Psoas muscle (tissue), 8 donors: Measurements from ENCODE around the gene VAV2. TPM values are rescaled to one million over a fixed set of nuclear protein-coding genes. Genes with fewer than 3 reads are reported as not detected.
A peak's percentile ranks its signal among the peaks of the same experiment; 100 is the strongest.

Source experiments
- ATAC-seq, 4 donors: fragments of 200-7000 bp; cut with Tn5 transposase; one replicate each; pipeline ENCODE4 v1.9.1; 2020; ENCODE audit warnings: moderate library complexity in 3 of 4, mild to moderate bottlenecking in 2 of 4
- DNase-seq, 2 donors: peaks; one replicate each; pipeline ENCODE4 v3.0.0-alpha.2; 2020
- H3K27ac ChIP-seq: fragments of 200-600 bp; one replicate; pipeline ENCODE4 v1.8.0; 2022
- H3K27me3 ChIP-seq, 3 donors: fragments of 200-600 bp in 1 of 3; one replicate each; pipeline versions ENCODE4 v1.6.1 to v1.8.0; 2013 to 2022; ENCODE audit warnings: low read length in 2 of 3, mild to moderate bottlenecking in 2 of 3, moderate library complexity in 1 of 3; ENCODE audit not compliant: insufficient read depth in 3 of 3
- H3K36me3 ChIP-seq, 2 donors: fragments of 200-600 bp in 1 of 2; one replicate each; pipeline versions ENCODE4 v1.6.1 to v1.8.0; 2013 to 2022; ENCODE audit warnings: low read depth in 1 of 2, mild to moderate bottlenecking in 1 of 2, moderate library complexity in 1 of 2; ENCODE audit not compliant: insufficient read depth in 1 of 2
- H3K4me1 ChIP-seq: fragments of 200-600 bp; one replicate; pipeline ENCODE4 v1.8.0; 2022
- H3K4me3 ChIP-seq: fragments of 200-600 bp; one replicate; pipeline ENCODE4 v1.8.0; 2022; ENCODE audit warnings: mild to moderate bottlenecking
- H3K9me3 ChIP-seq: fragments of 200-600 bp; one replicate; pipeline ENCODE4 v1.8.0; 2022
- CTCF ChIP-seq: fragments of 200-600 bp; IDR thresholded peaks from one replicate; pipeline ENCODE4 v1.8.0; 2022; ENCODE audit warnings: antibody characterized with exemption
- WGBS, 3 donors: extraction: QIAGEN DNeasy Blood & Tissue Kit; methylation state at CpG; one replicate each; pipeline versions ENCODE4 v1.1.6 to v1.1.7; 2013; 5-methylcytosine and 5-hydroxymethylcytosine counted together
- intact Hi-C, 2 donors: fragments of 100-400 bp; cut with DNase I; formaldehyde crosslinking; loops; one replicate each; pipeline versions ENCODE4 v1.11.0 to v1.14.2; 2022
- polyA plus RNA-seq, 3 donors: library from polyadenylated mRNA; stranded (reverse); fragments of 200-250 nt; gene quantifications; one replicate each; pipeline ENCODE4 v1.2.3, GENCODE V29; 2013
- total RNA-seq, 4 donors: library from RNA; stranded (reverse); fragmentation: NEBNext Ultra II Directional in 2 of 4; extraction: Animal tissue kit (Norgen Biotek cat#: 25700) in 2 of 4; gene quantifications; one replicate each; pipeline versions ENCODE4 v1.2.1 to v1.2.4, GENCODE V29; 2021 to 2023
- donor health status: healthy with polysubstance abuse.
- donor health status: DM: no; HTN: no; CAD: no; lungs with moderate emphysema.
- donor health status: Bipolar disorder and iron deficiency.
- donor health status: healthy.
- donor health status: DM: yes; HTN: yes; CAD: no.
- donor health status: DM: no; HTN: no; CAD: no.
- donor health status: DM: no; HTN: no; CAD: no.
- donor health status: DM: yes; HTN: yes; CAD: no.

The VAV2 gene
- total and polyA plus RNA-seq, 7 donors, result 0.70 to 2.9 (median 1.4) TPM

GRCh38 chr9:133737774-133738639 lies 254.1 kb downstream of the VAV2 start, which contains the start of gene SARDH:
TSS of gene SARDH (minus strand) at chr9:133738352. CDS start at chr9:133734173, 4,179 bp downstream.
- DNase-seq, result peak; percentile 51 to 70
- Histone ChIP-seq H3K27me3 (peaks cover 0 to 4% (median 0%) of the 10 kb centered on the region in 3 donors), H3K4me1 (no peaks in the 10 kb centered on the region), H3K9me3 (no peaks in the 10 kb centered on the region), H3K4me3 (peak within 1 kb of the TSS; percentile 53), H3K27ac (no peak within 1 kb of the TSS), H3K36me3 (no peaks in the 10 kb centered on the region)
- ATAC-seq, result peak; percentile 37 to 72 (median 56)
- intact Hi-C loops, result no loop called here
- TF ChIP-seq CTCF, result no peak
- 20 to 25% (median 20%) methylated on average over 16 to 25 of the region's 25 CpGs for WGBS, 3 donors

- ATAC-seq (peak; percentile 79 to 86 (median 82)), DNase-seq (peak in 1 of 2 donors; percentile 55)
- intact Hi-C loops, result no loop called here
- TF ChIP-seq CTCF, result no peak
- Histone ChIP-seq H3K9me3 (no peaks in the 10 kb centered on the region), H3K27ac (no peak overlapping the region), H3K4me3 (peak overlapping the region; percentile 53), H3K27me3 (peaks cover 0 to 4% (median 0%) of the 10 kb centered on the region in 3 donors), H3K36me3 (no peaks in the 10 kb centered on the region), H3K4me1 (no peaks in the 10 kb centered on the region)
- WGBS, 3 donors, result 37 to 44% (median 39%) methylated on average over 15 of the region's 15 CpGs
Observed at GRCh38 chr9:133737071-133737773, 254.9 kb downstream of the VAV2 start.

- Histone ChIP-seq H3K4me1 (no peaks in the 10 kb centered on the region), H3K9me3 (no peaks in the 10 kb centered on the region), H3K36me3 (no peaks in the 10 kb centered on the region), H3K27ac (no peak overlapping the region), H3K4me3 (no peak overlapping the region), H3K27me3 (peaks cover 0 to 4% (median 0%) of the 10 kb centered on the region in 3 donors)
- ATAC-seq, result no peak
- no peak for TF ChIP-seq CTCF
- 91 to 92% (median 91%) methylated on average over 7 to 8 of the region's 8 CpGs for WGBS, 3 donors
- intact Hi-C loops, result no loop called here
- no peak for DNase-seq
Observed at GRCh38 chr9:133735931-133736330, 256.2 kb downstream of the VAV2 start.

GRCh38 chr9:133735415-133735775 lies 256.7 kb downstream of the VAV2 start:
- Histone ChIP-seq H3K4me1 (no peaks in the 10 kb centered on the region), H3K27me3 (peaks cover 0 to 4% (median 0%) of the 10 kb centered on the region in 3 donors), H3K9me3 (no peaks in the 10 kb centered on the region), H3K27ac (no peak overlapping the region), H3K4me3 (no peak overlapping the region), H3K36me3 (no peaks in the 10 kb centered on the region)
- DNase-seq (no peak), ATAC-seq (no peak)
- TF ChIP-seq CTCF, result no peak
- 80 to 89% (median 81%) methylated on average over 10 of the region's 10 CpGs for whole genome bisulfite sequencing, 3 donors
- intact Hi-C loops, result no loop called here
